GM12878 (cell line): ENCODE results near the gene OPN4. TPM values are rescaled to one million over a fixed set of nuclear protein-coding genes. Genes with fewer than 3 reads are reported as not detected.

ENCODE experiments used
- ATAC-seq: fragments of 200-7000 bp; cut with Tn5 transposase; 3 replicates; pipeline ENCODE4 v1.9.1; 2020; ENCODE audit warnings: mild to moderate bottlenecking, moderate library complexity
- BruUV-seq: library from RNA; stranded (reverse); fragments of 400-500 nt; replicated peaks from 2 replicates; lab custom pipeline; 2021; lab: Mats Ljungman, UMichigan
- CTCF ChIA-PET: fragments of 300-600 bp; sonication (Branson Sonifier 250); formaldehyde crosslinking; extraction: SDS; loops from one replicate; lab custom pipeline; 2021; ENCODE audit warnings: inconsistent platforms; lab: Yijun Ruan, JAX
- POLR2A ChIA-PET: fragments of 350-600 bp; formaldehyde crosslinking; extraction: SDS; loops from one replicate; lab custom pipeline; 2021; ENCODE audit warnings: inconsistent platforms; lab: Charles Lee
- RAD21 ChIA-PET: fragments of 300-600 bp; sonication (Branson Sonifier 250); formaldehyde crosslinking; loops from one replicate; lab custom pipeline; 2023; ENCODE audit warnings: antibody characterized with exemption; ENCODE audit not compliant: unreplicated experiment; lab: Charles Lee
- SMC1A ChIA-PET: fragments of 300-600 bp; sonication (Branson Sonifier 250); formaldehyde crosslinking; loops from one replicate; lab custom pipeline; 2023; ENCODE audit not compliant: unreplicated experiment, uncharacterized antibody; lab: Charles Lee
- DNase-seq: peaks from one replicate; pipeline ENCODE4 v3.0.0-alpha.2; 2011; ENCODE audit warnings: low read depth, low spot score
- FAIRE-seq: peaks from 3 replicates; lab custom pipeline; 2011; peaks lifted over from hg19 to GRCh38; lab: Jason Lieb, UNC
- H2AFZ ChIP-seq: 2 replicates; pipeline ENCODE4 v1.6.0; 2011; ENCODE audit warnings: low read depth, low read length, control low read depth; ENCODE audit not compliant: control insufficient read depth
- H3K27ac ChIP-seq: 2 replicates; pipeline ENCODE4 v1.5.1; 2011; ENCODE audit warnings: control low read depth; ENCODE audit not compliant: control insufficient read depth, insufficient read depth
- H3K27me3 ChIP-seq, 2 experiments: replicated peaks in 1 of 2; 2 replicates each; pipeline versions ENCODE4 v1.6.0 to v1.6.1; 2011; ENCODE audit warnings: low read length in 1 of 2; ENCODE audit not compliant: control insufficient read depth in 2 of 2, insufficient read depth in 2 of 2
- H3K36me3 ChIP-seq, 2 experiments: 2 replicates each; pipeline ENCODE4 v1.5.1; 2011; ENCODE audit warnings: low read length in 1 of 2; ENCODE audit not compliant: control insufficient read depth in 2 of 2, insufficient read depth in 2 of 2
- H3K4me1 ChIP-seq: 2 replicates; pipeline ENCODE4 v1.6.1; 2011; ENCODE audit warnings: mild to moderate bottlenecking, low read length, moderate library complexity, mixed read lengths; ENCODE audit not compliant: control insufficient read depth, insufficient read depth
- H3K4me2 ChIP-seq: 2 replicates; pipeline ENCODE4 v1.6.0; 2011; ENCODE audit warnings: control low read depth; ENCODE audit not compliant: control insufficient read depth, insufficient read depth
- H3K4me3 ChIP-seq: fragments of 200-600 bp; sonication (generic); 2 replicates; pipeline ENCODE4 v1.5.1; 2016
- H3K79me2 ChIP-seq: 2 replicates; pipeline ENCODE4 v1.6.0; 2011; ENCODE audit warnings: low read length; ENCODE audit not compliant: control insufficient read depth, insufficient read depth
- H3K9ac ChIP-seq: 2 replicates; pipeline ENCODE4 v1.8.0; 2011; ENCODE audit warnings: low read length, control low read depth, mixed read lengths; ENCODE audit not compliant: control insufficient read depth, insufficient read depth
- H3K9me3 ChIP-seq: replicated peaks from 3 replicates; pipeline ENCODE4 v1.5.1; 2011; ENCODE audit warnings: mild to moderate bottlenecking, low read length; ENCODE audit not compliant: control insufficient read depth, insufficient read depth
- H4K20me1 ChIP-seq: 2 replicates; pipeline ENCODE4 v1.6.0; 2011; ENCODE audit not compliant: control insufficient read depth, insufficient read depth
- BHLHE40 ChIP-seq, 2 experiments: fragments of 450-650 bp in 1 of 2; IDR thresholded peaks; 2 replicates each; pipeline ENCODE4 v1.6.1; 2011 to 2017; ENCODE audit warnings: low read depth in 2 of 2, borderline replicate concordance in 1 of 2, improper control_type of control experiment in 1 of 2, low read length in 1 of 2, mild to moderate bottlenecking in 1 of 2
- CHD1 ChIP-seq: IDR thresholded peaks from 2 replicates; pipeline ENCODE4 v1.6.1; 2012; ENCODE audit warnings: low read depth, low read length, improper control_type of control experiment
- HDAC2 ChIP-seq: fragments of 200-600 bp; sonication (generic); IDR thresholded peaks from 2 replicates; pipeline ENCODE4 v1.6.1; 2017
- IRF4 ChIP-seq: IDR thresholded peaks from 2 replicates; pipeline ENCODE4 v1.6.1; 2011; ENCODE audit warnings: low read depth, low read length
- IRF5 ChIP-seq: fragments of 450-650 bp; IDR thresholded peaks from 2 replicates; pipeline ENCODE4 v1.6.1; 2017; ENCODE audit warnings: borderline replicate concordance
- MYB ChIP-seq: fragments of 150-350 bp; IDR thresholded peaks from 2 replicates; pipeline ENCODE4 v1.6.1; 2014; ENCODE audit warnings: mild to moderate bottlenecking, low read depth, low read length, borderline replicate concordance
- NFIC ChIP-seq: IDR thresholded peaks from 2 replicates; pipeline ENCODE4 v1.6.1; 2012; ENCODE audit warnings: low read depth, mild to moderate bottlenecking, inconsistent platforms, low read length, moderate library complexity
- POU2F2 ChIP-seq: IDR thresholded peaks from 3 replicates; pipeline ENCODE4 v1.6.1; 2011; ENCODE audit warnings: low read depth, mild to moderate bottlenecking, low read length, borderline replicate concordance
- RBBP5 ChIP-seq: fragments of 200-600 bp; sonication (generic); conservative IDR thresholded peaks from 2 replicates; pipeline ENCODE4 v1.6.1; 2016
- SRF ChIP-seq, 2 experiments: IDR thresholded peaks; 2 replicates each; pipeline ENCODE4 v1.6.1; 2011; ENCODE audit warnings: low read depth in 2 of 2, low read length in 2 of 2, mild to moderate bottlenecking in 1 of 2, moderate library complexity in 1 of 2
- WGBS: methylation state at CpG from one replicate; pipeline ENCODE4 v1.1.6; 2016; ENCODE audit warnings: low lambda C conversion rate; ENCODE audit not compliant: insufficient replicate concordance, insufficient coverage; ENCODE audit errors: missing lambda C conversion rate; 5-methylcytosine and 5-hydroxymethylcytosine counted together
- in situ Hi-C: fragments of 300-500 bp; cut with MboI; formaldehyde crosslinking; loops from 9 replicates; pipeline ENCODE4 v1.14.3; 2018; ENCODE audit warnings: mixed read lengths
- intact Hi-C: fragments of 100-400 bp; cut with micrococcal nuclease; formaldehyde crosslinking; loops from one replicate; pipeline ENCODE4 v1.14.2; 2022; ENCODE audit not compliant: unreplicated experiment
- polyA plus RNA-seq, 11 experiments: library from polyadenylated mRNA; depleted of rRNA in 4 of 11; unstranded in 6 of 11; stranded (reverse) in 5 of 11; fragments of >200 nt; fragmentation: Nextera tagmentation in 4 of 11; fragmentation: Illumina TruSeq in 1 of 11; extraction: Ambion mirVana in 4 of 11; extraction: Trizol in 1 of 11; gene quantifications; 1 replicate in 1 of 11; 2 replicates in 10 of 11; pipeline versions ENCODE4 v1.2.1 to v1.2.3, GENCODE V29; 2011 to 2016; ENCODE audit warnings: inconsistent platforms in 2 of 11, missing spikeins in 2 of 11, low read depth in 1 of 11
- total RNA-seq, 4 experiments: library from RNA; depleted of rRNA in 3 of 4; stranded (reverse); fragments of >200 nt in 3 of 4; fragmentation: Illumina TruSeq in 1 of 4; extraction: Trizol in 1 of 4; gene quantifications; 2 replicates each; pipeline versions ENCODE4 v1.2.1 to v1.2.3, GENCODE V29; 2013 to 2021
- TF ChIP-seq, protein P1 (sequence below): IDR thresholded peaks from 2 replicates; pipeline ENCODE4 v1.6.1; 2011; ENCODE audit warnings: borderline replicate concordance, low read depth, mild to moderate bottlenecking, moderate library complexity, mixed read lengths, low read length; ENCODE audit not compliant: insufficient read depth; ENCODE audit errors: extremely low read length
- TF ChIP-seq, protein P2 (sequence below): IDR thresholded peaks from 2 replicates; pipeline ENCODE4 v1.6.1; 2011; ENCODE audit warnings: low read depth, mild to moderate bottlenecking, low read length, moderate library complexity, borderline replicate concordance; ENCODE audit errors: extremely low read depth

The OPN4 gene
- total and polyA plus RNA-seq, 10 of the 15 experiments (the other 5 are each of a cell fraction or from before 2014, with no cell fraction given) = not detected

DNA sequence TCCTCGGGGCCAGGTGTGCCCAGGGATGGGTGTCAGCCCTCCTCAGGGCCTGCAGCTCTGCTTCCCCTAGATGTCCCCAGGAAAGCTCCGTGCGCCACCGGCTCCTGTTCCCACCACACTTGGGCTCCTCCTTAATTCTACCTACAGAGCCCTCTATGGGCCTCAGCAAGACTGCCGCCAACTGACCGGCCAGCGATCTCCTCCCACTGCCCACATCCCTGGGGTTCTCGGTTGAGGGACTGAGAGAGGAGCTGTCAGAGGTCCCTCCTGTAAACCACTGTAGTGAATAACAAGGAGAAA is 8.6 kb downstream of the OPN4 start:
- no peaks in the 10 kb centered on the region for H3K36me3 ChIP-seq
- H2AFZ ChIP-seq = no peak overlapping the region
- H3K4me2 ChIP-seq = no peak overlapping the region
- intact Hi-C loops = loop anchor here (10.0 kb wide), 1 partner anchor 268 kb away; no protein-coding TSS in a partner anchor
- ChIA-PET SMC1A (no interaction called here), RAD21 (no interaction called here)
- ATAC-seq = no peak
- 76% methylated on average over 8 of the region's 8 CpGs for WGBS
- no peak overlapping the region for H3K9ac ChIP-seq
- no TSS peak for BruUV-seq
- H3K27ac ChIP-seq = no peak overlapping the region
- H3K27me3 ChIP-seq = no peaks in the 10 kb centered on the region; a peak in 1 of 4 replicates
- H3K9me3 ChIP-seq = no peaks in the 10 kb centered on the region; the same call in 2 of the 3 replicates
- no peak for FAIRE-seq
- H3K4me3 ChIP-seq = no peak overlapping the region
- in situ Hi-C loops = no loop called here
- no peaks in the 10 kb centered on the region for H3K79me2 ChIP-seq
- TF ChIP-seq IRF5 (no peak), POU2F2 (no peak)
- TF ChIP-seq, all 136 proteins: peak for 0
- POLR2A ChIA-PET = no interaction called here
- CTCF ChIA-PET = no interaction called here
- Histone ChIP-seq H3K4me1 (no peaks in the 10 kb centered on the region), H4K20me1 (no peaks in the 10 kb centered on the region)
- DNase-seq = no peak

- DNase-seq = no peak
- no peaks in the 10 kb centered on the region for H3K4me1 ChIP-seq
- no peak overlapping the region for H3K27ac ChIP-seq
- intact Hi-C loops = loop anchor here (10.0 kb wide), 1 partner anchor 269 kb away; no protein-coding TSS in a partner anchor
- H3K79me2 ChIP-seq = no peaks in the 10 kb centered on the region
- 9% methylated on average over 8 of the region's 10 CpGs for WGBS
- H3K4me3 ChIP-seq = no peak overlapping the region
- no TSS peak for BruUV-seq
- ChIA-PET CTCF (no interaction called here), RAD21 (interaction anchor here (1.1 kb wide), 1 partner anchor 21 kb away, joined by 3 read pairs; no protein-coding TSS in a partner anchor), SMC1A (interaction anchor here (0.9 to 1.0 kb wide), 2 partner anchors 16 to 21 kb away, joined by 3 read pairs; no protein-coding TSS in a partner anchor), POLR2A (interaction anchor here (0.5 kb wide), 1 partner anchor 1077 kb away, joined by 3 read pairs; no protein-coding TSS in a partner anchor)
- in situ Hi-C loops = no loop called here
- no peak overlapping the region for H3K4me2 ChIP-seq
- no peaks in the 10 kb centered on the region; the same call in 2 of the 3 replicates for H3K9me3 ChIP-seq
- H3K27me3 ChIP-seq = no peaks in the 10 kb centered on the region
- H2AFZ ChIP-seq = no peak overlapping the region
- no peak for FAIRE-seq
- no peaks in the 10 kb centered on the region for H3K36me3 ChIP-seq
- no peaks in the 10 kb centered on the region for H4K20me1 ChIP-seq
- ATAC-seq = no peak
- H3K9ac ChIP-seq = no peak overlapping the region
- TF ChIP-seq, protein P1, sequence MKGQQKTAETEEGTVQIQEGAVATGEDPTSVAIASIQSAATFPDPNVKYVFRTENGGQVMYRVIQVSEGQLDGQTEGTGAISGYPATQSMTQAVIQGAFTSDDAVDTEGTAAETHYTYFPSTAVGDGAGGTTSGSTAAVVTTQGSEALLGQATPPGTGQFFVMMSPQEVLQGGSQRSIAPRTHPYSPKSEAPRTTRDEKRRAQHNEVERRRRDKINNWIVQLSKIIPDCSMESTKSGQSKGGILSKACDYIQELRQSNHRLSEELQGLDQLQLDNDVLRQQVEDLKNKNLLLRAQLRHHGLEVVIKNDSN = peak; percentile 4
- TF ChIP-seq MYB (no peak), RBBP5 (no peak), SRF (IDR thresholded peaks at IDR 0.05; ENCODE audit: low read depth in 2 of 2, low read length in 2 of 2) (no peak), HDAC2 (no peak), CHD1 (no peak), BHLHE40 (IDR thresholded peaks at IDR 0.05; ENCODE audit: borderline replicate concordance in 1 of 2, low read depth in 2 of 2, low read length in 1 of 2) (peak in 1 of 2 experiments; percentile 74; a peak in 2 of 4 replicates), NFIC (no peak), IRF4 (no peak)
- TF ChIP-seq, protein P2, sequence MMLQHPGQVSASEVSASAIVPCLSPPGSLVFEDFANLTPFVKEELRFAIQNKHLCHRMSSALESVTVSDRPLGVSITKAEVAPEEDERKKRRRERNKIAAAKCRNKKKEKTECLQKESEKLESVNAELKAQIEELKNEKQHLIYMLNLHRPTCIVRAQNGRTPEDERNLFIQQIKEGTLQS = no peak
Observed at GRCh38 chr10:86663576-86664339, 9.4 kb downstream of the OPN4 start.
